PC-3 (cell line): Measurements from ENCODE around the gene TRPC4AP.

ENCODE experiments used
- CTCF ChIP-seq: fragments of 300-600 bp; sonication (generic); conservative IDR thresholded peaks from 2 replicates; pipeline ENCODE4 v1.5.1; 2017; ENCODE audit warnings: antibody characterized with exemption, low read depth, mild to moderate bottlenecking, low read length
- EZH2 ChIP-seq: fragments of 300-600 bp; sonication (generic); IDR thresholded peaks from one replicate; pipeline ENCODE4 v1.6.1; 2017; ENCODE audit warnings: antibody characterized with exemption, mild to moderate bottlenecking, low read length; ENCODE audit not compliant: unreplicated experiment

GRCh38 chr20:35133735-35134134 lies 41.1 kb upstream of the TRPC4AP start:
- TF ChIP-seq EZH2 (no peak), CTCF (no peak)
